A673 (cell line): Measurements from ENCODE around the gene SPATA2L. TPM values are rescaled to one million over a fixed set of nuclear protein-coding genes. Genes with fewer than 3 reads are reported as not detected.

ENCODE experiments used
- BruUV-seq: library from RNA; stranded (reverse); fragments of 400-500 nt; replicated peaks from 2 replicates; lab custom pipeline; 2021; lab: Mats Ljungman, UMichigan
- CTCF ChIA-PET: fragments of 300-600 bp; sonication (Branson Sonifier 250); formaldehyde crosslinking; loops from one replicate; lab custom pipeline; 2022; ENCODE audit warnings: antibody characterized with exemption; lab: Charles Lee
- POLR2A ChIA-PET: fragments of 300-600 bp; sonication (Branson Sonifier 250); formaldehyde crosslinking; loops from one replicate; lab custom pipeline; 2022; ENCODE audit warnings: antibody characterized with exemption; ENCODE audit not compliant: low non-redundant PET; lab: Charles Lee
- DNase-seq: peaks from one replicate; pipeline ENCODE4 v3.0.0-alpha.2; 2015; ENCODE audit warnings: low spot score
- H3K27ac ChIP-seq: fragments of 200-600 bp; sonication (generic); 2 replicates; pipeline ENCODE4 v1.5.1; 2016; ENCODE audit warnings: mixed run types, low read depth, mild to moderate bottlenecking, mixed read lengths, antibody characterized with exemption, low read length; ENCODE audit not compliant: poor library complexity, severe bottlenecking
- H3K27me3 ChIP-seq: fragments of 200-600 bp; sonication (generic); replicated peaks from 2 replicates; pipeline ENCODE4 v1.6.1; 2017; ENCODE audit warnings: mixed run types, low read depth, mild to moderate bottlenecking, mixed read lengths, antibody characterized with exemption, low read length; ENCODE audit not compliant: insufficient read depth, poor library complexity
- H3K36me3 ChIP-seq: fragments of 200-600 bp; sonication (generic); 2 replicates; pipeline ENCODE4 v1.6.1; 2016; ENCODE audit warnings: mixed run types, mild to moderate bottlenecking, mixed read lengths, antibody characterized with exemption, low read length; ENCODE audit not compliant: insufficient read depth, poor library complexity, severe bottlenecking
- H3K4me1 ChIP-seq: fragments of 200-600 bp; sonication (generic); 2 replicates; pipeline ENCODE4 v1.6.1; 2017; ENCODE audit warnings: mixed run types, mild to moderate bottlenecking, mixed read lengths, antibody characterized with exemption, low read length; ENCODE audit not compliant: insufficient read depth, poor library complexity, severe bottlenecking
- H3K4me3 ChIP-seq: fragments of 200-600 bp; sonication (generic); 2 replicates; pipeline ENCODE4 v1.5.1; 2016; ENCODE audit warnings: low read depth, mixed run types, mild to moderate bottlenecking, mixed read lengths, low read length; ENCODE audit not compliant: poor library complexity, severe bottlenecking
- H3K9me3 ChIP-seq: fragments of 200-600 bp; sonication (generic); 2 replicates; pipeline ENCODE4 v1.6.1; 2016; ENCODE audit warnings: mixed run types, low read depth, mild to moderate bottlenecking, mixed read lengths, antibody characterized with exemption, low read length; ENCODE audit not compliant: poor library complexity, severe bottlenecking
- EZH2 ChIP-seq: fragments of 200-600 bp; sonication (generic); IDR thresholded peaks from 2 replicates; pipeline ENCODE4 v1.6.1; 2017; ENCODE audit warnings: borderline replicate concordance, low read depth, mild to moderate bottlenecking, mixed read lengths, antibody characterized with exemption, low read length; ENCODE audit not compliant: poor library complexity, severe bottlenecking
- intact Hi-C: fragments of 100-400 bp; cut with micrococcal nuclease; formaldehyde crosslinking; loops from one replicate; pipeline ENCODE4 v1.10.0; 2022; ENCODE audit not compliant: unreplicated experiment
- total RNA-seq: library from RNA; stranded (reverse); gene quantifications from 2 replicates; pipeline ENCODE4 v1.2.3, GENCODE V29; 2021
- TF ChIP-seq, protein P1 (sequence below): fragments of 300-800, 200-600 bp; sonication (generic); conservative IDR thresholded peaks from 2 replicates; pipeline ENCODE4 v1.5.1; 2017; ENCODE audit warnings: low read depth, mild to moderate bottlenecking, antibody characterized with exemption, low read length, moderate library complexity, mixed read lengths

The SPATA2L gene
- total RNA-seq, 1 experiment from 2014 or later = 19.1 TPM

DNA sequence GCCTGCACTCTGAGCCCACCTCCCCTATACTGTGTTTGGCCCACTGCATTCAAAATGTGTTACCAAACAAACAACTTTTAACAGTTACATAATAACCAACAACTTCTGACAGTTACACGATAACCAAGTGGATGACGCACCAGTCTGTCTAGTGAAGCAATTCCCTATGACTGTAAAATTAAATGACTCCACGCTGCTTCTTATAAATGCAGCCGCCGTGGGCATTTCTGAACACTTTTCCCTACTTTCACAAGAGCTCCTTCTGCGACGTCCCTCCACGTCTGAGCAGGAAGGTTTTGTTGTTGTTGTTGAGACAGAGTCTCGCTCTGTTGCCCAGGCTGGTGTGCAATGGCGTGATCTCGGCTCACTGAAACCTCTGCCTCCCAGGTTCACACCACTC lies 47.4 kb upstream of the SPATA2L start:
- TF ChIP-seq, protein P1, sequence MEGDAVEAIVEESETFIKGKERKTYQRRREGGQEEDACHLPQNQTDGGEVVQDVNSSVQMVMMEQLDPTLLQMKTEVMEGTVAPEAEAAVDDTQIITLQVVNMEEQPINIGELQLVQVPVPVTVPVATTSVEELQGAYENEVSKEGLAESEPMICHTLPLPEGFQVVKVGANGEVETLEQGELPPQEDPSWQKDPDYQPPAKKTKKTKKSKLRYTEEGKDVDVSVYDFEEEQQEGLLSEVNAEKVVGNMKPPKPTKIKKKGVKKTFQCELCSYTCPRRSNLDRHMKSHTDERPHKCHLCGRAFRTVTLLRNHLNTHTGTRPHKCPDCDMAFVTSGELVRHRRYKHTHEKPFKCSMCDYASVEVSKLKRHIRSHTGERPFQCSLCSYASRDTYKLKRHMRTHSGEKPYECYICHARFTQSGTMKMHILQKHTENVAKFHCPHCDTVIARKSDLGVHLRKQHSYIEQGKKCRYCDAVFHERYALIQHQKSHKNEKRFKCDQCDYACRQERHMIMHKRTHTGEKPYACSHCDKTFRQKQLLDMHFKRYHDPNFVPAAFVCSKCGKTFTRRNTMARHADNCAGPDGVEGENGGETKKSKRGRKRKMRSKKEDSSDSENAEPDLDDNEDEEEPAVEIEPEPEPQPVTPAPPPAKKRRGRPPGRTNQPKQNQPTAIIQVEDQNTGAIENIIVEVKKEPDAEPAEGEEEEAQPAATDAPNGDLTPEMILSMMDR = no peak
- TF ChIP-seq EZH2 = no peak
- no peaks in the 10 kb centered on the region for H3K4me1 ChIP-seq
- peaks cover 73% of the 10 kb centered on the region for H3K36me3 ChIP-seq
- no peaks in the 10 kb centered on the region for H3K9me3 ChIP-seq
- no peak for DNase-seq
- H3K27ac ChIP-seq = no peak overlapping the region
- POLR2A ChIA-PET = no interaction called here
- intact Hi-C loops = no loop called here
- no peaks in the 10 kb centered on the region for H3K27me3 ChIP-seq
- CTCF ChIA-PET = no interaction called here
- BruUV-seq = TSS peak; percentile 29
- no peak overlapping the region for H3K4me3 ChIP-seq

DNA sequence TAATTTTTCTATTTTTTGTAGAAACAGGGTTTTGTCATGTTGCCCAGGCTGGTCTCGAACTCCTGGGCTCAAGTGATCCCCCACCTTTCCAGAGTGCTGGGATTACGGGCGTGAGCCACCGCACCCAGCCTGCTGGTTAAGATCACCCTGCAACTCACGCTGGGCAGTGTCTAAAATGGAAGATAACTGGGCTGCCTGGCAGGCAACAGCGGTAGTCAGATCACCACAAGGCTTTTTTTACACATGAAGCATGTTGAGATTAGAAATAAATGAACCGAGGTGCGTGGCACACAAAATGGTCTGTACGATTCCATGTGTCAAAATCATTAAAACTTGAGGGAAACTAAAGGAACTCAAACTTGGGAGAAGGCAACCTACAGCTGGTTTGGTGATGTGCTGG lies 46.6 kb upstream of the SPATA2L start:
- no peak for TF ChIP-seq EZH2
- TF ChIP-seq, protein P1 = no peak
- DNase-seq = no peak
- ChIA-PET POLR2A (no interaction called here), CTCF (no interaction called here)
- no peak overlapping the region for H3K27ac ChIP-seq
- H3K36me3 ChIP-seq = peaks cover 75% of the 10 kb centered on the region
- H3K4me3 ChIP-seq = no peak overlapping the region
- H3K4me1 ChIP-seq = no peaks in the 10 kb centered on the region
- no peaks in the 10 kb centered on the region for H3K9me3 ChIP-seq
- H3K27me3 ChIP-seq = no peaks in the 10 kb centered on the region
- BruUV-seq = no TSS peak
- intact Hi-C loops = no loop called here

DNA sequence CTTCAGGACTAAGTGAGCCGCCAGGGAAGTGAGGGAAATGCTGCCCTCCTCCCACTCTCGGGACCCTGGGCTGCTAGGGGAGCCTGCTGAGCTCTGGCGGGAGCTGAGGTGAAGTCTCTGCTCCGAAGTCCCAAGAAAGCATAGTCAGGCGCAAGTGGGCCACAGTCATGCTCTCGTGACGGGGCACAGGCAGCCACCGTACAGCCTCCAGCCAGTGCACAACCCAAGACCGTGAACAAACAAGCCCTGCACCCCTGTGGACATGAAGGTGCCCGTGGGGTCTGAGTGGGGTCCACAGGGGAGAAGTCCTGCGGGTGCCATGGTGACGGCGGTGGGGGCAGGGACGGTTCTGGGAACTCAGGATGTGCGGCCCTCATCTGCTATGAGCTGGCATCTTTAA lies 44.5 kb upstream of the SPATA2L start:
- Histone ChIP-seq H3K9me3 (no peaks in the 10 kb centered on the region), H3K27me3 (no peaks in the 10 kb centered on the region), H3K4me1 (no peaks in the 10 kb centered on the region), H3K36me3 (peaks cover 77% of the 10 kb centered on the region), H3K27ac (no peak overlapping the region), H3K4me3 (no peak overlapping the region)
- POLR2A ChIA-PET = no interaction called here
- intact Hi-C loops = no loop called here
- BruUV-seq = no TSS peak
- TF ChIP-seq EZH2 = no peak
- TF ChIP-seq, protein P1 = no peak
- DNase-seq = no peak
- CTCF ChIA-PET = no interaction called here
